GM23338 (cell line): ENCODE data around the gene CLDN9. TPM values are rescaled to one million over a fixed set of nuclear protein-coding genes. Genes with fewer than 3 reads are reported as not detected.

Experiments
- ATAC-seq: fragments of 200-7000 bp; cut with Tn5 transposase; 3 replicates; pipeline ENCODE4 v1.9.1; 2020
- DNase-seq: peaks from one replicate; pipeline ENCODE4 v3.0.0-alpha.2; 2015; ENCODE audit warnings: low spot score
- H2AFZ ChIP-seq: fragments of 200-600 bp; sonication (generic); 2 replicates; pipeline ENCODE4 v1.8.0; 2016; ENCODE audit warnings: antibody characterized with exemption, mild to moderate bottlenecking, moderate library complexity
- H3F3A ChIP-seq: fragments of 200-600 bp; sonication (generic); replicated peaks from 2 replicates; pipeline ENCODE4 v1.8.0; 2017; ENCODE audit warnings: antibody characterized with exemption, mixed run types, low read depth
- H3K27ac ChIP-seq: fragments of 200-600 bp; sonication (generic); 2 replicates; pipeline ENCODE4 v1.6.1; 2016; ENCODE audit warnings: low read depth
- H3K27me3 ChIP-seq: fragments of 200-600 bp; sonication (generic); 2 replicates; pipeline ENCODE4 v1.8.0; 2016; ENCODE audit warnings: mild to moderate bottlenecking, mixed run types, moderate library complexity; ENCODE audit not compliant: insufficient read depth
- H3K36me3 ChIP-seq: fragments of 200-600 bp; sonication (generic); 2 replicates; pipeline ENCODE4 v1.8.0; 2016; ENCODE audit warnings: mild to moderate bottlenecking; ENCODE audit not compliant: insufficient read depth
- H3K4me1 ChIP-seq: fragments of 200-600 bp; sonication (generic); 2 replicates; pipeline ENCODE4 v1.8.0; 2016; ENCODE audit warnings: mild to moderate bottlenecking, moderate library complexity; ENCODE audit not compliant: insufficient read depth
- H3K4me2 ChIP-seq: fragments of 200-600 bp; sonication (generic); 2 replicates; pipeline ENCODE4 v1.7.1; 2017; ENCODE audit warnings: mixed run types
- H3K4me3 ChIP-seq: fragments of 200-600 bp; sonication (generic); 2 replicates; pipeline ENCODE4 v1.6.1; 2016; ENCODE audit warnings: mixed run types
- H3K79me2 ChIP-seq: fragments of 200-600 bp; sonication (generic); replicated peaks from 2 replicates; pipeline ENCODE4 v1.8.0; 2017; ENCODE audit warnings: mild to moderate bottlenecking; ENCODE audit not compliant: insufficient read depth
- H3K9me2 ChIP-seq: fragments of 200-600 bp; sonication (generic); 2 replicates; pipeline ENCODE4 v1.8.0; 2017; ENCODE audit not compliant: insufficient read depth
- H4K20me1 ChIP-seq: fragments of 200-600 bp; sonication (generic); replicated peaks from 2 replicates; pipeline ENCODE4 v1.8.0; 2017; ENCODE audit warnings: mild to moderate bottlenecking; ENCODE audit not compliant: insufficient read depth
- H3K27ac Mint-ChIP-seq: 2 replicates; pipeline ENCODE4 v1.8.0; 2020; ENCODE audit warnings: inconsistent platforms, mild to moderate bottlenecking, moderate library complexity, mixed read lengths
- H3K27me3 Mint-ChIP-seq: 3 replicates; pipeline ENCODE4 v1.8.0; 2022; ENCODE audit warnings: low read depth, mild to moderate bottlenecking, moderate library complexity, mixed read lengths, inconsistent platforms; ENCODE audit not compliant: insufficient read depth, poor library complexity
- H3K36me3 Mint-ChIP-seq: 3 replicates; pipeline ENCODE4 v1.8.0; 2021; ENCODE audit warnings: low read depth, mild to moderate bottlenecking, inconsistent platforms, moderate library complexity, mixed read lengths
- H3K4me1 Mint-ChIP-seq: 3 replicates; pipeline ENCODE4 v1.8.0; 2020; ENCODE audit warnings: mild to moderate bottlenecking, inconsistent platforms, mixed read lengths
- H3K4me3 Mint-ChIP-seq: 3 replicates; pipeline ENCODE4 v1.8.0; 2021; ENCODE audit warnings: moderate library complexity, mild to moderate bottlenecking, inconsistent platforms, mixed read lengths
- H3K9me3 Mint-ChIP-seq: 3 replicates; pipeline ENCODE4 v1.8.0; 2020; ENCODE audit warnings: moderate library complexity, mild to moderate bottlenecking, inconsistent platforms, mixed read lengths
- CREB1 ChIP-seq: fragments of 250-450 bp; sonication (Bioruptor Pico); IDR thresholded peaks from 2 replicates; pipeline ENCODE4 v1.5.0; 2020; ENCODE audit warnings: low read depth, mild to moderate bottlenecking, moderate library complexity
- ETS1 ChIP-seq: IDR thresholded peaks from 2 replicates; pipeline ENCODE4 v1.6.1; 2016; ENCODE audit warnings: antibody characterized with exemption
- EZH2 ChIP-seq: fragments of 200-600 bp; sonication (generic); IDR thresholded peaks from one replicate; pipeline ENCODE4 v1.8.0; 2017; ENCODE audit warnings: antibody characterized with exemption, mild to moderate bottlenecking, low read depth; ENCODE audit not compliant: unreplicated experiment
- EZH2phosphoT487 ChIP-seq: fragments of 200-600 bp; sonication (generic); IDR thresholded peaks from one replicate; pipeline ENCODE4 v1.8.1; 2018; ENCODE audit warnings: antibody characterized with exemption; ENCODE audit not compliant: unreplicated experiment
- JUNB ChIP-seq: IDR thresholded peaks from one replicate; pipeline ENCODE4 v1.6.1; 2016; ENCODE audit warnings: antibody characterized with exemption; ENCODE audit not compliant: unreplicated experiment
- REST ChIP-seq: IDR thresholded peaks from one replicate; pipeline ENCODE4 v1.6.1; 2018; ENCODE audit warnings: antibody characterized with exemption; ENCODE audit not compliant: unreplicated experiment
- STAT1 ChIP-seq: IDR thresholded peaks from one replicate; pipeline ENCODE4 v1.6.1; 2016; ENCODE audit warnings: antibody characterized with exemption; ENCODE audit not compliant: unreplicated experiment
- ZNF114 ChIP-seq: fragments of 250-450 bp; sonication (Bioruptor Pico); IDR thresholded peaks from 2 replicates; pipeline ENCODE4 v1.5.0; 2020; ENCODE audit warnings: mild to moderate bottlenecking, moderate library complexity
- ZNF462 ChIP-seq: fragments of 250-450 bp; sonication (Bioruptor Pico); IDR thresholded peaks from 2 replicates; pipeline ENCODE4 v1.5.0; 2020; ENCODE audit warnings: mild to moderate bottlenecking, moderate library complexity
- polyA plus RNA-seq: library from polyadenylated mRNA; unstranded; fragments of >200 nt; fragmentation: Nextera tagmentation; extraction: Ambion mirVana; gene quantifications from 2 replicates; pipeline ENCODE4 v1.2.1, GENCODE V29; 2016
- total RNA-seq: library from RNA; depleted of rRNA; stranded (reverse); fragments of >200 nt; shearing (Covaris generic); gene quantifications from 2 replicates; pipeline ENCODE4 v1.2.3, GENCODE V29; 2014

The CLDN9 gene
- total and polyA plus RNA-seq, 2 experiments from 2014 or later, result 1.8 to 3.0 TPM

- TF ChIP-seq ZNF462 (no peak), EZH2phosphoT487 (no peak), STAT1 (no peak)
These were observed 25.4 kb upstream of the CLDN9 start (continued) for GRCh38 chr16:2987286-2987685.

GRCh38 chr16:2987833-2988232 is 24.9 kb upstream of the CLDN9 start:
- H3K27me3 ChIP-seq, result no peaks in the 10 kb centered on the region
- no peaks in the 10 kb centered on the region for H3K9me2 ChIP-seq
- H3K79me2 ChIP-seq, result no peaks in the 10 kb centered on the region
- H2AFZ ChIP-seq, result no peak overlapping the region
- peaks cover 24% of the 10 kb centered on the region for H3K4me1 ChIP-seq
- no peak overlapping the region for H3K27ac Mint-ChIP-seq
- peaks cover under 1% of the 10 kb centered on the region; the same call in 1 of the 2 replicates for H3F3A ChIP-seq
- ATAC-seq (no peak), DNase-seq (no peak)
- H3K27ac ChIP-seq, result no peak overlapping the region
- H3K4me1 Mint-ChIP-seq, result peaks cover 32% of the 10 kb centered on the region
- H3K27me3 Mint-ChIP-seq, result peaks cover 7% of the 10 kb centered on the region
- H3K36me3 ChIP-seq, result no peaks in the 10 kb centered on the region
- H4K20me1 ChIP-seq, result no peaks in the 10 kb centered on the region
- no peak overlapping the region for H3K4me2 ChIP-seq
- H3K4me3 ChIP-seq, result no peak overlapping the region
- H3K9me3 Mint-ChIP-seq, result no peaks in the 10 kb centered on the region
- no peaks in the 10 kb centered on the region for H3K36me3 Mint-ChIP-seq
- no peak overlapping the region for H3K4me3 Mint-ChIP-seq
- TF ChIP-seq EZH2 (no peak), ZNF114 (CRISPR knock-in tag) (no peak), ETS1 (no peak), STAT1 (no peak), REST (no peak), JUNB (no peak), CREB1 (no peak)
